ENCODE data around the gene KLHL29. TPM values are rescaled to one million over a fixed set of nuclear protein-coding genes. Genes with fewer than 3 reads are reported as not detected.
"Not testable (repeated sequence)": the region's sequence is repeated elsewhere in the genome, so short reads cannot be mapped to it uniquely, and the experiment has no call there.

KLHL29 gene
- total RNA-seq, 1 donor from 2014 or later = 12.2 TPM

- DNase-seq (ENCODE audit: low read depth) = no peak
These were observed 327.8 kb downstream of the KLHL29 start for GRCh38 chr2:23712756-23713151.

- no peak for DNase-seq (ENCODE audit: low read depth)
These were observed 328.4 kb downstream of the KLHL29 start for GRCh38 chr2:23713351-23713750.

- no peak for DNase-seq (ENCODE audit: low read depth)
These were observed 334.1 kb downstream of the KLHL29 start for GRCh38 chr2:23718931-23719700.

GRCh38 chr2:23719716-23720115, 334.7 kb downstream of the KLHL29 start:
- no peak for DNase-seq (ENCODE audit: low read depth)

GRCh38 chr2:23720705-23721453, 335.9 kb downstream of the KLHL29 start:
- DNase-seq (ENCODE audit: low read depth) = peak; percentile 13

- DNase-seq (ENCODE audit: low read depth) = no peak
These were observed 336.5 kb downstream of the KLHL29 start for GRCh38 chr2:23721454-23721826.

GRCh38 chr2:23722255-23722654, 337.3 kb downstream of the KLHL29 start:
- DNase-seq (ENCODE audit: low read depth) = no peak

GRCh38 chr2:23723029-23723428, 338.1 kb downstream of the KLHL29 start:
- DNase-seq (ENCODE audit: low read depth) = not testable (repeated sequence)

GRCh38 chr2:23734416-23734815, 349.4 kb downstream of the KLHL29 start:
- no peak for DNase-seq (ENCODE audit: low read depth)

- not testable (repeated sequence) for DNase-seq (ENCODE audit: low read depth)
These were observed 351.8 kb downstream of the KLHL29 start for GRCh38 chr2:23736783-23737182.

GRCh38 chr2:23745068-23745725, 360.2 kb downstream of the KLHL29 start:
- DNase-seq (ENCODE audit: low read depth) = no peak

GRCh38 chr2:23745726-23746105, 360.7 kb downstream of the KLHL29 start:
- DNase-seq (ENCODE audit: low read depth) = peak; percentile 11

- DNase-seq (ENCODE audit: low read depth) = no peak
These were observed 361.3 kb downstream of the KLHL29 start for GRCh38 chr2:23746141-23746863.

GRCh38 chr2:23751747-23752265, 366.8 kb downstream of the KLHL29 start:
- DNase-seq (ENCODE audit: low read depth) = no peak

GRCh38 chr2:23753291-23754010, 368.5 kb downstream of the KLHL29 start:
- no peak for DNase-seq (ENCODE audit: low read depth)

GRCh38 chr2:23754970-23755369, 370.0 kb downstream of the KLHL29 start:
- no peak for DNase-seq (ENCODE audit: low read depth)

GRCh38 chr2:23756593-23757292, 371.8 kb downstream of the KLHL29 start:
- no peak for DNase-seq (ENCODE audit: low read depth)

- peak; percentile 82 for DNase-seq (ENCODE audit: low read depth)
These were observed 372.9 kb downstream of the KLHL29 start for GRCh38 chr2:23757686-23758433.
